ENCODE data around the gene USP22.

The USP22 gene

DNA sequence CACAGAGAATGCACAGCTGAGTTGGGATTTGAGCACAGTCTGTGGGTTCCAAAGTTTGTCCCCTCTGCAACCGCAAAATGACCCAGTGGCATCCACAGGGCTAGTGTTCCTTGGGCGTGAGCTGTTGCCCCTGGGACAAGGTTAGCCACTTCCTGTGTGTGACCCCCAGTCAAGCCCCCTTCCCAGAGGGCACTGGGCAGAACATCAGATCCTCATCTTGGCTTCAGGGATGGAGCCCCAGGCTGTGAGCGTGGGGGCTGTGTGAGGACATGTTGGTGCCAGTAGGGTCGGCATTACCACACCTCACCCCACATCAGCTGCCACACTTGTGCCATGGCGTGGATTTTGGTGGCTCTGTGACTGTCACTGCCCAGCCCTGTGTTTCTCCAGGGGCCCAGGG is 55.3 kb downstream of the USP22 start:
- Histone ChIP-seq H3K9me3 (replicated peaks; ENCODE audit: insufficient read depth, low read length) (no peaks in the 10 kb centered on the region), H3K79me2 (ENCODE audit: low read length) (no peaks in the 10 kb centered on the region), H3K9me2 (replicated peaks; ENCODE audit: insufficient read depth, low read length) (no peaks in the 10 kb centered on the region), H4K20me1 (ENCODE audit: insufficient read depth, low read length) (no peaks in the 10 kb centered on the region), H3K4me3 (ENCODE audit: low read length) (no peak overlapping the region), H3K9ac (ENCODE audit: low read length) (no peak overlapping the region), H3K27me3 (replicated peaks; ENCODE audit: insufficient read depth, low read length) (no peaks in the 10 kb centered on the region), H3K4me2 (ENCODE audit: low read depth, low read length) (no peak overlapping the region), H3F3A (ENCODE audit: insufficient read depth, low read length) (no peaks in the 10 kb centered on the region), H3K4me1 (ENCODE audit: low read length) (no peaks in the 10 kb centered on the region), H3K36me3 (replicated peaks; ENCODE audit: insufficient read depth, low read length) (no peaks in the 10 kb centered on the region), H3K27ac (ENCODE audit: low read length) (no peak overlapping the region), H2AFZ (ENCODE audit: low read length) (no peak overlapping the region)
- no peak for TF ChIP-seq EZH2 (optimal IDR thresholded peaks at IDR 0.05; ENCODE audit: low read depth, low read length)
- no peak for TF ChIP-seq EZH2phosphoT487 (IDR thresholded peaks at IDR 0.05; ENCODE audit: low read length)
- TF ChIP-seq, protein P1, sequence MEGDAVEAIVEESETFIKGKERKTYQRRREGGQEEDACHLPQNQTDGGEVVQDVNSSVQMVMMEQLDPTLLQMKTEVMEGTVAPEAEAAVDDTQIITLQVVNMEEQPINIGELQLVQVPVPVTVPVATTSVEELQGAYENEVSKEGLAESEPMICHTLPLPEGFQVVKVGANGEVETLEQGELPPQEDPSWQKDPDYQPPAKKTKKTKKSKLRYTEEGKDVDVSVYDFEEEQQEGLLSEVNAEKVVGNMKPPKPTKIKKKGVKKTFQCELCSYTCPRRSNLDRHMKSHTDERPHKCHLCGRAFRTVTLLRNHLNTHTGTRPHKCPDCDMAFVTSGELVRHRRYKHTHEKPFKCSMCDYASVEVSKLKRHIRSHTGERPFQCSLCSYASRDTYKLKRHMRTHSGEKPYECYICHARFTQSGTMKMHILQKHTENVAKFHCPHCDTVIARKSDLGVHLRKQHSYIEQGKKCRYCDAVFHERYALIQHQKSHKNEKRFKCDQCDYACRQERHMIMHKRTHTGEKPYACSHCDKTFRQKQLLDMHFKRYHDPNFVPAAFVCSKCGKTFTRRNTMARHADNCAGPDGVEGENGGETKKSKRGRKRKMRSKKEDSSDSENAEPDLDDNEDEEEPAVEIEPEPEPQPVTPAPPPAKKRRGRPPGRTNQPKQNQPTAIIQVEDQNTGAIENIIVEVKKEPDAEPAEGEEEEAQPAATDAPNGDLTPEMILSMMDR (IDR thresholded peaks at IDR 0.05; ENCODE audit: low read length) = no peak
- no peak for DNase-seq

GRCh38 chr17:20986767-20987510 is 55.9 kb downstream of the USP22 start:
- Histone ChIP-seq H3K9ac (ENCODE audit: low read length) (no peak overlapping the region), H2AFZ (ENCODE audit: low read length) (no peak overlapping the region), H3K27ac (ENCODE audit: low read length) (no peak overlapping the region), H3K36me3 (replicated peaks; ENCODE audit: insufficient read depth, low read length) (no peaks in the 10 kb centered on the region), H3K4me2 (ENCODE audit: low read depth, low read length) (no peak overlapping the region), H3K4me1 (ENCODE audit: low read length) (no peaks in the 10 kb centered on the region), H3K9me3 (replicated peaks; ENCODE audit: insufficient read depth, low read length) (no peaks in the 10 kb centered on the region), H3K9me2 (replicated peaks; ENCODE audit: insufficient read depth, low read length) (no peaks in the 10 kb centered on the region), H3F3A (ENCODE audit: insufficient read depth, low read length) (no peaks in the 10 kb centered on the region), H3K4me3 (ENCODE audit: low read length) (no peak overlapping the region), H3K27me3 (replicated peaks; ENCODE audit: insufficient read depth, low read length) (no peaks in the 10 kb centered on the region), H4K20me1 (ENCODE audit: insufficient read depth, low read length) (no peaks in the 10 kb centered on the region), H3K79me2 (ENCODE audit: low read length) (no peaks in the 10 kb centered on the region)
- no peak for DNase-seq
- TF ChIP-seq, protein P1 (IDR thresholded peaks at IDR 0.05; ENCODE audit: low read length) = no peak
- no peak for TF ChIP-seq EZH2 (optimal IDR thresholded peaks at IDR 0.05; ENCODE audit: low read depth, low read length)

- Histone ChIP-seq H3K9ac (ENCODE audit: low read length) (no peak overlapping the region), H3F3A (ENCODE audit: insufficient read depth, low read length) (no peaks in the 10 kb centered on the region), H3K79me2 (ENCODE audit: low read length) (no peaks in the 10 kb centered on the region), H3K27ac (ENCODE audit: low read length) (no peak overlapping the region), H3K4me2 (ENCODE audit: low read depth, low read length) (no peak overlapping the region; the same call in 1 of the 2 replicates), H2AFZ (ENCODE audit: low read length) (peak overlapping the region; percentile 23; the same call in 1 of the 2 replicates), H3K4me3 (ENCODE audit: low read length) (no peak overlapping the region), H3K36me3 (replicated peaks; ENCODE audit: insufficient read depth, low read length) (no peaks in the 10 kb centered on the region), H3K9me3 (replicated peaks; ENCODE audit: insufficient read depth, low read length) (no peaks in the 10 kb centered on the region), H3K27me3 (replicated peaks; ENCODE audit: insufficient read depth, low read length) (no peaks in the 10 kb centered on the region), H4K20me1 (ENCODE audit: insufficient read depth, low read length) (no peaks in the 10 kb centered on the region), H3K4me1 (ENCODE audit: low read length) (no peaks in the 10 kb centered on the region), H3K9me2 (replicated peaks; ENCODE audit: insufficient read depth, low read length) (no peaks in the 10 kb centered on the region)
- no peak for TF ChIP-seq EZH2phosphoT487 (IDR thresholded peaks at IDR 0.05; ENCODE audit: low read length)
- TF ChIP-seq EZH2 (optimal IDR thresholded peaks at IDR 0.05; ENCODE audit: low read depth, low read length) = no peak
- TF ChIP-seq, protein P1 (IDR thresholded peaks at IDR 0.05; ENCODE audit: low read length) = no peak
- peak; percentile 26 for DNase-seq
Observed at GRCh38 chr17:20983359-20983637, 59.5 kb downstream of the USP22 start.
